Measurements from ENCODE around the gene PDCD2. TPM values are rescaled to one million over a fixed set of nuclear protein-coding genes. Genes with fewer than 3 reads are reported as not detected.
"Not testable (repeated sequence)": the region's sequence is repeated elsewhere in the genome, so short reads cannot be mapped to it uniquely, and the experiment has no call there.

PDCD2 gene, protein sequence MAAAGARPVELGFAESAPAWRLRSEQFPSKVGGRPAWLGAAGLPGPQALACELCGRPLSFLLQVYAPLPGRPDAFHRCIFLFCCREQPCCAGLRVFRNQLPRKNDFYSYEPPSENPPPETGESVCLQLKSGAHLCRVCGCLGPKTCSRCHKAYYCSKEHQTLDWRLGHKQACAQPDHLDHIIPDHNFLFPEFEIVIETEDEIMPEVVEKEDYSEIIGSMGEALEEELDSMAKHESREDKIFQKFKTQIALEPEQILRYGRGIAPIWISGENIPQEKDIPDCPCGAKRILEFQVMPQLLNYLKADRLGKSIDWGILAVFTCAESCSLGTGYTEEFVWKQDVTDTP
- 100 to 1,000 TPM in 1 of 4 donors, 10 to 100 TPM in 3; 53.6 to 105 (median 82.9) TPM for total RNA-seq

DNA sequence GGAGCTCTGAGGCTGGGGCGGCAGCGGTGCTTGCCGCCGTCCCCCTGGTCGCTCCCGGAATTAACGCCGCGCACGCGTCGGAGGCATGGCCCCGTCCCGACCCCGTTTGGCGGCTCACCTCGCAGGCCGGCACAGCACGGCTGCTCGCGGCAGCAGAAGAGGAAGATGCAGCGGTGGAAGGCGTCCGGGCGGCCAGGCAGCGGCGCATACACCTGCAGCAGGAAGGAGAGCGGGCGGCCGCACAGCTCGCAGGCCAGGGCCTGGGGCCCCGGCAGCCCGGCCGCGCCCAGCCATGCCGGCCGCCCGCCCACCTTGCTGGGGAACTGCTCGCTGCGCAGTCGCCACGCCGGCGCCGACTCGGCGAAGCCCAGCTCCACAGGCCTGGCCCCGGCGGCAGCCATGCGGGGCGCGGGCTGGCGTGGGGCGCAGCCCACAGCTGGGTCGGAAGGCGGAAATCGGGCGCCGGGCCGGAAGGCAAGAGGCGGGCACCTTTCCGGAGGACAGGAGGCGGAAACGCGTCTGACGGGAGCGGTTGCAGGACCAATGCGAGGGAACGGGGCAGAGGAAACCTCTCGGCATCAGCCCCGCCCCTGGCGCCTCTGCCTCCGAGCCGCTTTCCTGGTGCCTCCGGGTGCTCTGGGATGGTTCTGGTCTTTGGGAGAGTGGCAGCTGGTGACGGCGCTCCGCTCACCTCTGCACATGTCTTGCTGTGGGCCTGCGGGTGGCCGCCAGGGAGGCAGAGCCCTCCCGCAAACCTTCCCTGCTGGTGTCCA, at the start of gene PDCD2:
Gene PDCD2 (minus strand): TSS at position 457 of the 773 bp plus-strand sequence. CDS start 56 bp downstream, at position 401.
- H3K4me3 ChIP-seq (replicated peaks in 1 of 3), result peak within 1 kb of the TSS; percentile 51 to 95 (median 84)
- WGBS, 2 donors, result 0% methylated on average over 14 to 24 of the region's 81 CpGs
- peaks cover 5 to 16% of the 10 kb centered on the region in 2 donors for H3K4me1 ChIP-seq
- TF ChIP-seq, protein P1, sequence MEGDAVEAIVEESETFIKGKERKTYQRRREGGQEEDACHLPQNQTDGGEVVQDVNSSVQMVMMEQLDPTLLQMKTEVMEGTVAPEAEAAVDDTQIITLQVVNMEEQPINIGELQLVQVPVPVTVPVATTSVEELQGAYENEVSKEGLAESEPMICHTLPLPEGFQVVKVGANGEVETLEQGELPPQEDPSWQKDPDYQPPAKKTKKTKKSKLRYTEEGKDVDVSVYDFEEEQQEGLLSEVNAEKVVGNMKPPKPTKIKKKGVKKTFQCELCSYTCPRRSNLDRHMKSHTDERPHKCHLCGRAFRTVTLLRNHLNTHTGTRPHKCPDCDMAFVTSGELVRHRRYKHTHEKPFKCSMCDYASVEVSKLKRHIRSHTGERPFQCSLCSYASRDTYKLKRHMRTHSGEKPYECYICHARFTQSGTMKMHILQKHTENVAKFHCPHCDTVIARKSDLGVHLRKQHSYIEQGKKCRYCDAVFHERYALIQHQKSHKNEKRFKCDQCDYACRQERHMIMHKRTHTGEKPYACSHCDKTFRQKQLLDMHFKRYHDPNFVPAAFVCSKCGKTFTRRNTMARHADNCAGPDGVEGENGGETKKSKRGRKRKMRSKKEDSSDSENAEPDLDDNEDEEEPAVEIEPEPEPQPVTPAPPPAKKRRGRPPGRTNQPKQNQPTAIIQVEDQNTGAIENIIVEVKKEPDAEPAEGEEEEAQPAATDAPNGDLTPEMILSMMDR (IDR thresholded peaks at IDR 0.05), result peak in 1 of 6 experiments; percentile 1
- peak in 1 of 2 donors; percentile 80 for TF ChIP-seq POLR2A (IDR thresholded peaks at IDR 0.05)
- H3K27me3 ChIP-seq, result no peaks in the 10 kb centered on the region
- DNase-seq, result peak; percentile 93 to 95
- intact Hi-C loops (cut with DNase I), result no loop called here
- no peaks in the 10 kb centered on the region for H3K9me3 ChIP-seq
- peak within 1 kb of the TSS; percentile 54 to 82 (median 66) for H3K27ac ChIP-seq
- peaks cover 10 to 17% of the 10 kb centered on the region in 2 donors for H3K36me3 ChIP-seq

GRCh38 chr6:170616020-170616554, 31.6 kb upstream of the PDCD2 start:
- intact Hi-C loops (cut with DNase I); DNase-seq; H3K4me1 ChIP-seq; H3K9me3 ChIP-seq; H3K27me3 ChIP-seq; H3K4me3 ChIP-seq (replicated peaks in 1 of 3); H3K27ac ChIP-seq; H3K36me3 ChIP-seq: not testable (repeated sequence)
- 83 to 86% methylated on average over 1 of the region's 1 CpG for WGBS, 2 donors

GRCh38 chr6:170612256-170612804, 27.9 kb upstream of the PDCD2 start:
- H3K4me1 ChIP-seq; intact Hi-C loops (cut with DNase I); H3K27ac ChIP-seq; H3K4me3 ChIP-seq (replicated peaks in 1 of 3); H3K9me3 ChIP-seq; DNase-seq; H3K36me3 ChIP-seq; H3K27me3 ChIP-seq: not testable (repeated sequence)
- 7 to 11% methylated on average over 11 to 12 of the region's 55 CpGs for WGBS, 2 donors

- H3K36me3 ChIP-seq; intact Hi-C loops (cut with DNase I); DNase-seq; H3K4me3 ChIP-seq (replicated peaks in 1 of 3); H3K27me3 ChIP-seq; H3K27ac ChIP-seq; H3K9me3 ChIP-seq; H3K4me1 ChIP-seq: not testable (repeated sequence)
- WGBS, 2 donors, result 75 to 80% methylated on average over 8 of the region's 8 CpGs
Measured at GRCh38 chr6:170609225-170609624, 24.8 kb upstream of the PDCD2 start.

DNA sequence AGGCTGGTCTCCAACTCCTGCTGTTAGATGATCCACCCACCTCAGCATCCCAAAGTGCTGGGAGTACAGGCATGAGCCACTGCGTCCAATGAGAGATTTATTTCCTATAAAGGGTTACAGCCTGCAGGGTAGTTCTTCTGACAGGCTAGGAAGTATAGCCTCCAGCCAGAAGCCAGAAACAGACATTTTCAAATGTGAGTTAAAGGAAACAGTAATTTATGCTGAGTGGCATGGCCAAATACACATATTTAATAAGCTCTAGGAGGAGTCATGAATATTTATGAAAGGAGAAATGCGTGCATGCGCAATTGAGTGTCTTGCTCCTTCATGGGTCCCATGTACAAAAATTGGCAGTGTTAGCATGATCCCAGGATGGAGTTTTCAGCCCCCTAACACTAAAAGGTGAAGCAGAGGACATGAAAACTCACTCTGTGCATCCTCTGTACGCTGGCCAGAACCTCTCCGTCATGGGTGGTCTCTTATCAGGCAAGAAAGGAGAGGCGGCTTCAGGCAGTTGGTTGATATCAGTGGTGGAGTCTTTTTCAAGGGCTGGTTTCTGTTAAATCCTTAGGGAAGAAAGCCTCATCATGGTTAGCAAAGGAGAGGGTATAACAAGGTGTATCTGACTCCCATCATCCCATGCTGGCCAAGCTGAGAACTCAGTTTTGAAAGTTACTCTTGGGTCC, 21.3 kb upstream of the PDCD2 start:
- H3K27ac ChIP-seq, result no peak overlapping the region
- intact Hi-C loops (cut with DNase I), result no loop called here
- H3K27me3 ChIP-seq, result no peaks in the 10 kb centered on the region
- DNase-seq, result no peak
- H3K9me3 ChIP-seq, result no peaks in the 10 kb centered on the region
- H3K4me3 ChIP-seq (replicated peaks in 1 of 3), result no peak overlapping the region
- no peak for TF ChIP-seq POLR2A (IDR thresholded peaks at IDR 0.05)
- TF ChIP-seq, protein P1 (IDR thresholded peaks at IDR 0.05), result no peak
- WGBS, 2 donors, result 76 to 81% methylated on average over 6 of the region's 6 CpGs
- H3K36me3 ChIP-seq, result no peaks in the 10 kb centered on the region
- H3K4me1 ChIP-seq, result no peaks in the 10 kb centered on the region

- Histone ChIP-seq H3K4me3 (replicated peaks in 1 of 3) (no peak overlapping the region), H3K27me3 (no peaks in the 10 kb centered on the region), H3K27ac (no peak overlapping the region), H3K4me1 (no peaks in the 10 kb centered on the region), H3K9me3 (no peaks in the 10 kb centered on the region), H3K36me3 (no peaks in the 10 kb centered on the region)
- no peak for TF ChIP-seq POLR2A (IDR thresholded peaks at IDR 0.05)
- TF ChIP-seq, protein P1 (IDR thresholded peaks at IDR 0.05), result no peak
- DNase-seq, result no peak
- intact Hi-C loops (cut with DNase I), result no loop called here
Measured at GRCh38 chr6:170597278-170597677, 12.8 kb upstream of the PDCD2 start.
